GM12874 (cell line): ENCODE data around the gene EPHX1.

ENCODE experiments used
- CTCF ChIP-seq: IDR thresholded peaks from 2 replicates; pipeline ENCODE4 v1.5.1; 2011; ENCODE audit warnings: low read depth, mild to moderate bottlenecking, control low read depth, low read length, moderate library complexity; ENCODE audit not compliant: insufficient read depth

Gene EPHX1

GRCh38 chr1:225870911-225871310 lies 61.0 kb downstream of the EPHX1 start:
- TF ChIP-seq CTCF: no peak

- no peak for TF ChIP-seq CTCF
Measured at GRCh38 chr1:225871359-225872074, 61.6 kb downstream of the EPHX1 start.

DNA sequence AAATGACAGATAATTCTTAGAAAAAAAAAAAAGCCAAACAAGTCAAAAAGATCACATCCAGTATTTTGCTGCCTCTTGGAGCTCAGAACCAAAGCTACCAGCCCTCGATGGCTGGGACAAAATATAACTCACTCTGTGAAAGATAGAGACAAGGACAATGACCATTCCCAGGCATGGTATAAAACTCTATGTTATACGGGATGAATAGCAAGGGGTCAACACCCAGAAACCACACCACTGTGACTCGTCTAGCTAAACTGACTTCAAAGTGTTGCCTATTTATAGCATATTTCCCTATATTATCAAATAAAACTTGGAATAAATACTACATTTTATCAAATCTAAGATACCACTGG lies 62.1 kb downstream of the EPHX1 start:
- TF ChIP-seq CTCF: no peak

DNA sequence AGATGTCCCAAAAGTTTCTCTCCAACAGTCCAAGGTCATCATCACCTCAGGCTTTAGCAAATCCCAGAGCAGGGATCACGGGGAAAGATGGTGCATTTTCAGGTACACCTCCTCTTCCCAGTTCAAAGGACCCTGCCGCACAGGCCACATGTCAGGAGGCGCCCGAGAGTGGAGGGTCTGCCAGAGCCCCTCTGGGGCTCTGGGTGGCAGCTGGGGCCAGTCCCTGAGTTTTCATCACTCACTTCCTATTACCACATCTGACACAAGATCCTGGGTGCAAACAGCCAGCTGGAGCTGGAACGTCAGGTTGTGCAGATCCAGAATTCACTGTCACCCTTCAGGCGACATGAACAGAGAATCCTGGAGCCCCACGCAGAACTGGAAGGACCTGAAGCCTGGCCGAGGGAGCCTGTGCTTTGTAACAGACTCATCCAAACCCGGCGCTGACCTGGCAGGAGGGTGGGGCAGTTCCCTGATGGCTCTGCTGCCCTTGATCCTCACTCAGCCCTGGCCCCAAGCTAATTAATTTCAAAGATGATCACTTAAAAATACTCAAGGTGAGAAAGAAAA lies 63.4 kb downstream of the EPHX1 start:
- TF ChIP-seq CTCF: no peak

GRCh38 chr1:225874431-225874830 lies 64.5 kb downstream of the EPHX1 start:
- no peak for TF ChIP-seq CTCF

GRCh38 chr1:225875044-225875815 lies 65.3 kb downstream of the EPHX1 start:
- no peak for TF ChIP-seq CTCF

- TF ChIP-seq CTCF: no peak
Measured at GRCh38 chr1:225876900-225877510, 67.1 kb downstream of the EPHX1 start.
